HG03520 (cell line): ENCODE measurements around the gene EEF1AKMT1.

Experiments used
- ATAC-seq: cut with Tn5 transposase; IDR thresholded peaks from one replicate; pipeline ENCODE4 v1.9.1; 2021; ENCODE audit warnings: mild to moderate bottlenecking, moderate library complexity; ENCODE audit not compliant: unreplicated experiment

EEF1AKMT1 gene

GRCh38 chr13:20773194-20774080, at the start of gene EEF1AKMT1:
EEF1AKMT1 (minus strand) TSS chr13:20773961; CDS start chr13:20757598, 16,363 bp downstream.
- peak; percentile 84 for ATAC-seq

- ATAC-seq = no peak
Measured at GRCh38 chr13:20823071-20823470, 49.3 kb upstream of the EEF1AKMT1 start.

GRCh38 chr13:20822406-20822805, 48.6 kb upstream of the EEF1AKMT1 start:
- no peak for ATAC-seq

- no peak for ATAC-seq
Measured at GRCh38 chr13:20819715-20820114, 46.0 kb upstream of the EEF1AKMT1 start.

- no peak for ATAC-seq
Measured at GRCh38 chr13:20815464-20815863, 41.7 kb upstream of the EEF1AKMT1 start.

GRCh38 chr13:20814224-20814910, 40.6 kb upstream of the EEF1AKMT1 start:
- no peak for ATAC-seq

GRCh38 chr13:20812890-20813289, 39.1 kb upstream of the EEF1AKMT1 start:
- ATAC-seq = no peak

GRCh38 chr13:20810808-20811207, 37.0 kb upstream of the EEF1AKMT1 start:
- ATAC-seq = no peak

GRCh38 chr13:20808874-20809273, 35.1 kb upstream of the EEF1AKMT1 start:
- ATAC-seq = no peak

GRCh38 chr13:20803180-20803965, 29.6 kb upstream of the EEF1AKMT1 start:
- ATAC-seq = no peak

GRCh38 chr13:20801707-20802106, 27.9 kb upstream of the EEF1AKMT1 start:
- ATAC-seq = no peak

- ATAC-seq = no peak
Measured at GRCh38 chr13:20799726-20800416, 26.1 kb upstream of the EEF1AKMT1 start.

- ATAC-seq = no peak
Measured at GRCh38 chr13:20798027-20798426, 24.3 kb upstream of the EEF1AKMT1 start.

- ATAC-seq = no peak
Measured at GRCh38 chr13:20796791-20797508, 23.2 kb upstream of the EEF1AKMT1 start.

GRCh38 chr13:20789665-20790064, 15.9 kb upstream of the EEF1AKMT1 start:
- ATAC-seq = no peak

- ATAC-seq = no peak
Measured at GRCh38 chr13:20788312-20788711, 14.6 kb upstream of the EEF1AKMT1 start.

GRCh38 chr13:20787180-20787579, 13.4 kb upstream of the EEF1AKMT1 start:
- ATAC-seq = no peak

GRCh38 chr13:20782116-20782708, 8.5 kb upstream of the EEF1AKMT1 start:
- ATAC-seq = peak; percentile 60

GRCh38 chr13:20780317-20780716, 6.6 kb upstream of the EEF1AKMT1 start:
- ATAC-seq = no peak

- ATAC-seq = no peak
Measured at GRCh38 chr13:20779405-20779804, 5.6 kb upstream of the EEF1AKMT1 start.
